ENCODE measurements around the gene BAIAP3.

BAIAP3 gene

DNA sequence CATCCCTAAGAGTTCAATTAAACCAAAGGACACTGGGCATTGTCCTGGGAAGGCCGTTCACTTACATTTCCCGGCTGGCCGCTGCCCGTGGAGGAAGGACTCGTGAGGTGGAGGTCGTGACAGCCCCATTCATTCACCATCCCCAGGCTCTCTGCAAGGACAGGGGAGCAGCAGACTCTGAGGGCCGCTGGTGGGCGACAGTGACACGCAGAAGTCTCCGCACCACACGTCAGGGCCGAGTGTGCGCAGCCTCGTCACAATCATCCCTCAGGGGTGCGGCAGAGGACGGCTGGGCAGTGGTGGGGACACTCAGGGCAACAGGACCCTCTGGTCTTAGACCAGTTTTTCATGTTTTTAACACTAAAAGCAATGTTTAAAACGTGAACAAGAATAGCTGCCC is 59.4 kb downstream of the BAIAP3 start:
- DNase-seq (ENCODE audit: low spot score): no peak

DNA sequence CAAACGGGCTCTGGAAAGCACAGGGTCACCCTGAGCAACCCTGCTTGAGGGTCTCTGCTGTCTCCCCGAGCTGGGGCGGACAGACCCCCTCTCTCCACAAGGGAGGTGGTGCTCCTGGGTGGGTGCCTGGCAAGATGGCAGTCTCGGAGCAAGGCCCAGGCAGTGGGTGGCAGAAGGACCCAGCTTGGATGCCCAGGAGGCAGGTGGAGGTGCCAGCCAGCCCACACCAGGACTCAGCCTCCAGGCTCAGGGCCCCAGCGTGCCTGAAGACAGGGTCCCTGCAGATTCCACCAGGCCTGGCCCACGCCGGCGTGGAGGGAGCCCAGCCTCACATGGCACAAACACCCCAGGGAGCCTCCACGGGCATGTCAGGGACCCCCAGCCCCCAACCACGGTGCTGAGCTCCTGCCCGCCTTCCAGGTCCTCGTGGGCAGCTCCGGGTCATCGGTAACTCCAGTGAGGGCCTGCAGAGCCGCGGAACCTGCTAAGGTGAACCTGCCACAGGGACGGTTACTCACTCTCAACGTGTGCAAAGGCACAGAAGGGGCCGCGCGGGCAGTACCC is 60.2 kb downstream of the BAIAP3 start:
- no peak for DNase-seq (ENCODE audit: low spot score)

DNA sequence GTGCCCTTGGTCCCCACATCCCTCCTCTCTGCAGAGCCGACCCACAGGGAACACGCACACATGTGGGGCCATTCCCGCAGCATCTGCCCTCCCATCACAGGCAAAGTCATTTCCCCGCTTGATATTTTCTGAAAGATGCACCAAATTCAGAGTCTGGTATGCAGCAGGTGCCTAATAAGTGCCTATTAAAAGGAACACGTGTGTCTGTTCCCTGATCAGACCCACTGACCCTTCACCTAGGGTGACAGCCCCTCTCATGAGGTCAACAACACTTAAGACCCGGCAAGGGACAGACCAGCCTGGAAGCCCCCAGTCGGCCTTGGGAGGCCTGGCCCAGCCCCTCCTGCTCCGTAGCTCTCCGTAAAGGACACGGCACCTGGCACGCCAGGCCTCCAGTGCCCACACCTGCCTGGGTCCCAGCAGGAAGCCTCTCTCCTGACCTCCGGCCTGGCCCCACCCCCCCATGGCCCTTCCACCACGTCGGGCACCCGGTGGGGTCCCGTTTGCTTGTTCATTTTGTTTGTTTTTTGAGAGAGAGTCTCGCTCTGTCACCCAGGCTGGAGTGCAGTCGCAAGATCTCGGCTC is 61.0 kb downstream of the BAIAP3 start:
- DNase-seq (ENCODE audit: low spot score): no peak

DNA sequence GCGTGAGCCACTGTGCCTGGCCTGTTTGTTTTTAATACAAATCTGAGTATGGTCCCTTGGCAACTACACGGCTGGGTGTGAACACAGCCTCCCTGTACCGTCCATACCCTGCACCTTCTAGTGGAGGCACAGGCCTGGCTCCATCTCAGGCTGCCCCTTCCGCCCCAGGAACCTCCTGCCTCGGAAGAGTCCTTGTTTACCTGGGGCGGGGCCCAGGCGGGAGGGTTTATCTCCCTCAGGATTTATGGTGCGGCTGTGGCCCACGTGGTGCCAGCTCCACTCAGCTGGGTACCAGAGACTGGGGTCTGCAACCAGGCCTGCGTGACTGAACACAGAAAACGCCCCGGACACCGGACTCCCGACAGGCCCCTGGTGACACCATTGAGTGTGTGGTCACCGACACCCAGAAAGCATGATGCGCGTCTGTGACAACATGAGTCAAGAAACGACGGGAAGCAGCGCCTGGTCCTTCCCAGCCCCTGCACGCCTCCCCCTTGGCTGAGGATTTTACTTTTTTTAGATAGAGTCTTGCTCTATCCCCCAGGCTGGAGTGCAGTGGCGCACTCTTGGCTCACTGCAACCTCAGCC is 62.1 kb downstream of the BAIAP3 start:
- no peak for DNase-seq (ENCODE audit: low spot score)

DNA sequence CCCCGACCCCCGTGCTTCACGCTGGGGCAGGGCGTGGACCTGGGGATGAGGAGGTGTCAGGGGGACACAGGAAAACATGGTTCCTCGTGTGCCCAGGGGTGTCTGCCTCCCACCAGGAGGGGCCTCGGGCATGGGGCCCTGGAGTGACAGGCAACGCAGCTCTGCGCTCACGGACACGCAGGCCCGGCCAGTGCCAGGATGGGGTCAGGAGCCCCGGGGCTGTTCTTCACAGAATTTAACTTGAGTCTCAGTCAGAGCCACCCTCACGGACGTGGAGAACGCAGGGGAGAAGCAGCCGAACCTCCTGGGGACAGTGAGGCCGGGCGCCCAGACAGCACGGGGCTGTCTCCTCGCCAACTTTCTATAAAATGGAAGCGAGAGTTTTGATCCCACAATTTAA is 64.3 kb downstream of the BAIAP3 start:
- no peak for DNase-seq (ENCODE audit: low spot score)

DNA sequence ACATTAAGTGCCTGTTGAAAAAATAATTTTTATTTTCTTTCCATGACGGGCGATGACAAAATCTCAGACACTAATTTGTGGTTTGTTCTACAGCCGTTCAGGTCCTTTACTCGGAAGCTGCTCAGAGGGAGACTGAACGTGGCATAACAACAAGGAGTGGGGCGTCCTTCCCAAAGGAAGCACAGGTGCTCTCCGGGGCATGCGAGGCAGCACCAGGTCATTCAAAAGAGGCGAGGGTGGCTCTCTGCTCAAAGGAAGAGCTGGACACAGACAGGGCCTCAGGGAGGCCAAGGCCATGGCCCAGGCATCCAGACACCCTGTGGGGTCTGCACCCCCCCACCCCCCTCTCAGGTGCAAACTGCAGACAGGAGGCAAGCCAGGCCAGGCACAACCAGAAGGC is 64.9 kb downstream of the BAIAP3 start:
- DNase-seq (ENCODE audit: low spot score): no peak

Data from NAMALWA (cell line).